OCI-LY3 (cell line): ENCODE results near the gene BRCC3.
A peak's percentile ranks its signal among the peaks of the same experiment; 100 is the strongest.

Experiments used
- EZH2phosphoT487 ChIP-seq: fragments of 200-600 bp; shearing (Covaris generic); IDR thresholded peaks from 2 replicates; pipeline ENCODE4 v1.6.1; 2018; ENCODE audit warnings: antibody characterized with exemption, mixed run types, low read depth
- TF ChIP-seq, protein P1 (sequence below): fragments of 200-600, 300-600 bp; sonication (generic); IDR thresholded peaks from 2 replicates; pipeline ENCODE4 v1.5.1; 2014; ENCODE audit warnings: antibody characterized with exemption, low read length, low read depth

- TF ChIP-seq, protein P1, sequence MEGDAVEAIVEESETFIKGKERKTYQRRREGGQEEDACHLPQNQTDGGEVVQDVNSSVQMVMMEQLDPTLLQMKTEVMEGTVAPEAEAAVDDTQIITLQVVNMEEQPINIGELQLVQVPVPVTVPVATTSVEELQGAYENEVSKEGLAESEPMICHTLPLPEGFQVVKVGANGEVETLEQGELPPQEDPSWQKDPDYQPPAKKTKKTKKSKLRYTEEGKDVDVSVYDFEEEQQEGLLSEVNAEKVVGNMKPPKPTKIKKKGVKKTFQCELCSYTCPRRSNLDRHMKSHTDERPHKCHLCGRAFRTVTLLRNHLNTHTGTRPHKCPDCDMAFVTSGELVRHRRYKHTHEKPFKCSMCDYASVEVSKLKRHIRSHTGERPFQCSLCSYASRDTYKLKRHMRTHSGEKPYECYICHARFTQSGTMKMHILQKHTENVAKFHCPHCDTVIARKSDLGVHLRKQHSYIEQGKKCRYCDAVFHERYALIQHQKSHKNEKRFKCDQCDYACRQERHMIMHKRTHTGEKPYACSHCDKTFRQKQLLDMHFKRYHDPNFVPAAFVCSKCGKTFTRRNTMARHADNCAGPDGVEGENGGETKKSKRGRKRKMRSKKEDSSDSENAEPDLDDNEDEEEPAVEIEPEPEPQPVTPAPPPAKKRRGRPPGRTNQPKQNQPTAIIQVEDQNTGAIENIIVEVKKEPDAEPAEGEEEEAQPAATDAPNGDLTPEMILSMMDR = peak; percentile 70
- TF ChIP-seq EZH2phosphoT487 = no peak
Measured at GRCh38 chrX:155048977-155049619, 22.2 kb upstream of the BRCC3 start.
